Naive thymus-derived CD4-positive, alpha-beta T cell (primary cell): ENCODE measurements around the gene TP53I11. TPM values are rescaled to one million over a fixed set of nuclear protein-coding genes. Genes with fewer than 3 reads are reported as not detected.

Source experiments
- ATAC-seq: fragments of 150-1000 bp; cut with Tn5 transposase; 2 replicates; pipeline ENCODE4 v1.10.0; 2021; ENCODE audit warnings: mild to moderate bottlenecking, moderate library complexity
- CTCF ChIA-PET: fragments of 350-600 bp; sonication (Branson Sonifier 250); formaldehyde crosslinking; loops from one replicate; lab custom pipeline; 2021; ENCODE audit warnings: antibody characterized with exemption; lab: Charles Lee
- POLR2A ChIA-PET: fragments of 350-600 bp; sonication (Branson Sonifier 250); formaldehyde crosslinking; loops from one replicate; lab custom pipeline; 2021; ENCODE audit warnings: antibody characterized with exemption, inconsistent platforms; lab: Charles Lee
- DNase-seq, 9 donors: peaks; one replicate each; pipeline versions ENCODE4 v3.0.0 to v3.0.0-alpha.2; 2020 to 2022; ENCODE audit warnings: mixed read lengths in 1 of 9
- H3K27ac ChIP-seq: one replicate; pipeline ENCODE4 v1.7.0; 2013; ENCODE audit warnings: mild to moderate bottlenecking, low read depth, low read length, moderate library complexity
- H3K27me3 ChIP-seq, 2 donors: one replicate each; pipeline ENCODE4 v1.7.0; 2013; ENCODE audit warnings: low read length in 2 of 2, mild to moderate bottlenecking in 2 of 2, moderate library complexity in 2 of 2; ENCODE audit not compliant: control insufficient read depth in 2 of 2, insufficient read depth in 2 of 2
- H3K36me3 ChIP-seq, 3 experiments: 1 replicate in 2 of 3; 2 replicates in 1 of 3; pipeline ENCODE4 v1.7.0; 2013; ENCODE audit warnings: low read length in 3 of 3, mild to moderate bottlenecking in 3 of 3, moderate library complexity in 1 of 3; ENCODE audit not compliant: insufficient read depth in 3 of 3, control insufficient read depth in 2 of 3
- H3K4me1 ChIP-seq, 2 donors: one replicate each; pipeline ENCODE4 v1.7.0; 2013; ENCODE audit warnings: low read length in 2 of 2, mild to moderate bottlenecking in 2 of 2, moderate library complexity in 1 of 2; ENCODE audit not compliant: control insufficient read depth in 2 of 2, insufficient read depth in 2 of 2
- H3K4me3 ChIP-seq: 2 replicates; pipeline ENCODE4 v1.7.0; 2013; ENCODE audit warnings: mild to moderate bottlenecking, low read length
- H3K9me3 ChIP-seq, 3 experiments: 1 replicate in 2 of 3; 2 replicates in 1 of 3; pipeline ENCODE4 v1.7.0; 2013; ENCODE audit warnings: low read length in 3 of 3; ENCODE audit not compliant: control insufficient read depth in 2 of 3
- H3K27ac Mint-ChIP-seq, 9 donors: one replicate each; pipeline ENCODE4 v1.8.0; 2020 to 2022; ENCODE audit warnings: mixed read lengths in 9 of 9, mild to moderate bottlenecking in 8 of 9, moderate library complexity in 5 of 9, inconsistent platforms in 2 of 9
- H3K27me3 Mint-ChIP-seq, 5 donors: one replicate each; pipeline ENCODE4 v1.8.0; 2021 to 2022; ENCODE audit warnings: mixed read lengths in 5 of 5, mild to moderate bottlenecking in 1 of 5
- H3K36me3 Mint-ChIP-seq, 5 donors: one replicate each; pipeline ENCODE4 v1.8.0; 2020 to 2022; ENCODE audit warnings: mixed read lengths in 5 of 5, mild to moderate bottlenecking in 3 of 5, inconsistent platforms in 1 of 5
- H3K4me1 Mint-ChIP-seq, 7 donors: one replicate each; pipeline ENCODE4 v1.8.0; 2020 to 2022; ENCODE audit warnings: mixed read lengths in 7 of 7, mild to moderate bottlenecking in 3 of 7, inconsistent platforms in 1 of 7
- H3K4me3 Mint-ChIP-seq, 10 donors: one replicate each; pipeline ENCODE4 v1.8.0; 2020 to 2022; ENCODE audit warnings: mild to moderate bottlenecking in 10 of 10, mixed read lengths in 10 of 10, moderate library complexity in 6 of 10, inconsistent platforms in 2 of 10
- H3K9me3 Mint-ChIP-seq, 11 donors: one replicate each; pipeline ENCODE4 v1.8.0; 2020 to 2022; ENCODE audit warnings: mixed read lengths in 11 of 11, mild to moderate bottlenecking in 4 of 11, inconsistent platforms in 1 of 11, moderate library complexity in 1 of 11
- intact Hi-C, 2 donors: fragments of 100-400 bp; cut with micrococcal nuclease; formaldehyde crosslinking; loops; one replicate each; pipeline ENCODE4 v1.15.1; 2023
- polyA plus RNA-seq, 2 donors: library from polyadenylated mRNA; unstranded; fragments of 300-500 nt; fragmentation: Illumina TruSeq; gene quantifications; one replicate each; pipeline ENCODE4 v1.2.3, GENCODE V29; 2021
- total RNA-seq, 6 experiments: library from RNA in 5 of 6; stranded (reverse) in 5 of 6; gene quantifications; 1 replicate in 5 of 6; 2 replicates in 1 of 6; pipeline ENCODE4 v1.2.3 and lab custom pipeline; 2021 to 2026

Gene TP53I11
- total and polyA plus RNA-seq, 7 experiments from 2014 or later: 0.35 to 7.6 (median 1.2) TPM

GRCh38 chr11:44939673-44940395, 10.8 kb downstream of the TP53I11 start:
- H3K4me3 ChIP-seq: no peak overlapping the region
- no peak overlapping the region for H3K4me3 Mint-ChIP-seq
- H3K9me3 ChIP-seq: no peaks in the 10 kb centered on the region
- H3K36me3 ChIP-seq: no peaks in the 10 kb centered on the region
- DNase-seq (no peak), ATAC-seq (no peak)
- H3K27ac Mint-ChIP-seq: peak overlapping the region in 1 of 9 donors; percentile 12
- peaks cover 0 to 23% (median 10%) of the 10 kb centered on the region in 7 donors for H3K4me1 Mint-ChIP-seq
- no peaks in the 10 kb centered on the region for H3K27me3 ChIP-seq
- H3K4me1 ChIP-seq: peaks cover 5 to 6% of the 10 kb centered on the region in 2 donors
- peaks cover 0 to 4% (median 0%) of the 10 kb centered on the region in 5 donors for H3K27me3 Mint-ChIP-seq
- intact Hi-C loops: loop anchor here in 1 of 2 donors (5.0 kb wide), 1 partner anchor 392 kb away; no protein-coding TSS in a partner anchor
- H3K27ac ChIP-seq: no peak overlapping the region
- no peaks in the 10 kb centered on the region for H3K36me3 Mint-ChIP-seq
- H3K9me3 Mint-ChIP-seq: peaks cover 0 to 3% (median 0%) of the 10 kb centered on the region in 11 donors
- ChIA-PET CTCF (interaction anchor here (18.6 kb wide), 1 partner anchor 164 kb away, joined by 567 read pairs; no protein-coding TSS in a partner anchor), POLR2A (interaction anchor here (0.6 kb wide), 1 partner anchor 300 kb away, joined by 3 read pairs; no protein-coding TSS in a partner anchor)

GRCh38 chr11:44938066-44938691, 12.5 kb downstream of the TP53I11 start:
- no peak overlapping the region for H3K4me3 ChIP-seq
- ATAC-seq: no peak
- no peak overlapping the region for H3K27ac ChIP-seq
- no peaks in the 10 kb centered on the region for H3K27me3 ChIP-seq
- peaks cover under 1 to 5% of the 10 kb centered on the region in 2 donors for H3K4me1 ChIP-seq
- no peaks in the 10 kb centered on the region for H3K9me3 ChIP-seq
- Mint-ChIP-seq H3K4me1 (peaks cover 0 to 14% (median 4%) of the 10 kb centered on the region in 7 donors), H3K36me3 (no peaks in the 10 kb centered on the region), H3K27ac (peak overlapping the region in 1 of 9 donors; percentile 27), H3K27me3 (no peaks in the 10 kb centered on the region), H3K9me3 (peaks cover 0 to 3% (median 0%) of the 10 kb centered on the region in 11 donors), H3K4me3 (no peak overlapping the region)
- POLR2A ChIA-PET: interaction anchor here (0.6 kb wide), 1 partner anchor 10 kb away, joined by 4 read pairs; no protein-coding TSS in a partner anchor
- intact Hi-C loops: loop anchor here in 1 of 2 donors (5.0 kb wide), 1 partner anchor 394 kb away; no protein-coding TSS in a partner anchor
- no peaks in the 10 kb centered on the region for H3K36me3 ChIP-seq
- no peak for DNase-seq
- CTCF ChIA-PET: interaction anchor here (0.9 to 18.6 kb wide), 6 partner anchors 11 to 354 kb away, joined by 3 to 567 read pairs (median 4); no protein-coding TSS in a partner anchor

GRCh38 chr11:44936951-44937543, 13.6 kb downstream of the TP53I11 start:
- Histone ChIP-seq H3K27me3 (no peaks in the 10 kb centered on the region), H3K4me1 (peaks cover 0 to 5% of the 10 kb centered on the region in 2 donors), H3K4me3 (no peak overlapping the region), H3K36me3 (no peaks in the 10 kb centered on the region), H3K27ac (no peak overlapping the region), H3K9me3 (no peaks in the 10 kb centered on the region)
- ChIA-PET CTCF (interaction anchor here (0.6 to 18.6 kb wide), 14 partner anchors 8 to 398 kb away, joined by 3 to 567 read pairs (median 4); no protein-coding TSS in a partner anchor), POLR2A (interaction anchor here (1.8 kb wide), 1 partner anchor 167 kb away, joined by 10 read pairs; no protein-coding TSS in a partner anchor)
- Mint-ChIP-seq H3K27me3 (no peaks in the 10 kb centered on the region), H3K4me3 (no peak overlapping the region), H3K4me1 (peaks cover 0 to 6% (median under 1%) of the 10 kb centered on the region in 7 donors), H3K9me3 (peaks cover 0 to under 1% (median 0%) of the 10 kb centered on the region in 11 donors), H3K36me3 (no peaks in the 10 kb centered on the region), H3K27ac (no peak overlapping the region)
- no peak for DNase-seq
- intact Hi-C loops: loop anchor here (1.0 to 5.0 kb wide), 3 partner anchors 166 to 395 kb away; no protein-coding TSS in a partner anchor
- no peak for ATAC-seq

GRCh38 chr11:44936525-44936924, 14.2 kb downstream of the TP53I11 start:
- ATAC-seq (peak; percentile 85), DNase-seq (peak; percentile 51 to 86 (median 76))
- intact Hi-C loops: loop anchor here (1.0 to 5.0 kb wide), 3 partner anchors 167 to 396 kb away; no protein-coding TSS in a partner anchor
- peaks cover 0 to 5% of the 10 kb centered on the region in 2 donors for H3K4me1 ChIP-seq
- no peak overlapping the region for H3K27ac Mint-ChIP-seq
- no peak overlapping the region for H3K27ac ChIP-seq
- no peaks in the 10 kb centered on the region for H3K36me3 ChIP-seq
- no peaks in the 10 kb centered on the region for H3K36me3 Mint-ChIP-seq
- no peaks in the 10 kb centered on the region for H3K9me3 Mint-ChIP-seq
- ChIA-PET POLR2A (interaction anchor here (1.8 kb wide), 1 partner anchor 167 kb away, joined by 10 read pairs; no protein-coding TSS in a partner anchor), CTCF (interaction anchor here (0.6 to 18.6 kb wide), 21 partner anchors 9 to 399 kb away, joined by 3 to 567 read pairs (median 4); no protein-coding TSS in a partner anchor)
- peaks cover 0 to 4% (median 0%) of the 10 kb centered on the region in 7 donors for H3K4me1 Mint-ChIP-seq
- no peak overlapping the region for H3K4me3 ChIP-seq
- no peak overlapping the region for H3K4me3 Mint-ChIP-seq
- no peaks in the 10 kb centered on the region for H3K9me3 ChIP-seq
- no peaks in the 10 kb centered on the region for H3K27me3 Mint-ChIP-seq
- no peaks in the 10 kb centered on the region for H3K27me3 ChIP-seq

GRCh38 chr11:44934735-44935250, 15.9 kb downstream of the TP53I11 start:
- ChIA-PET CTCF (interaction anchor here (1.3 to 18.6 kb wide), 4 partner anchors 9 to 312 kb away, joined by 3 to 567 read pairs (median 6); no protein-coding TSS in a partner anchor), POLR2A (no interaction called here)
- H3K27me3 Mint-ChIP-seq: no peaks in the 10 kb centered on the region
- no peak overlapping the region for H3K27ac ChIP-seq
- DNase-seq (no peak), ATAC-seq (no peak)
- H3K4me1 ChIP-seq: peaks cover 0 to 5% of the 10 kb centered on the region in 2 donors
- H3K36me3 ChIP-seq: peaks cover 0 to 8% (median 0%) of the 10 kb centered on the region in 3 experiments
- H3K4me3 Mint-ChIP-seq: no peak overlapping the region
- no peak overlapping the region for H3K4me3 ChIP-seq
- H3K9me3 ChIP-seq: no peaks in the 10 kb centered on the region
- H3K4me1 Mint-ChIP-seq: no peaks in the 10 kb centered on the region
- intact Hi-C loops: loop anchor here in 1 of 2 donors (5.0 kb wide), 1 partner anchor 398 kb away; no protein-coding TSS in a partner anchor
- H3K36me3 Mint-ChIP-seq: peaks cover 0 to 10% (median 0%) of the 10 kb centered on the region in 5 donors
- H3K27me3 ChIP-seq: no peaks in the 10 kb centered on the region
- H3K9me3 Mint-ChIP-seq: no peaks in the 10 kb centered on the region
- H3K27ac Mint-ChIP-seq: no peak overlapping the region
